GM13977 (cell line): ENCODE measurements around the gene MCM3.

Experiments
- DNase-seq: peaks from one replicate; pipeline ENCODE4 v3.0.0; 2012; ENCODE audit warnings: low spot score
- in situ Hi-C: fragments of 300-500 bp; cut with MboI; formaldehyde crosslinking; loops from one replicate; pipeline ENCODE4 v1.12.0; 2022; ENCODE audit warnings: low sequenced_read_pairs, low pct_unique_long_range_greater_than_20kb, mixed read lengths, inconsistent platforms; ENCODE audit not compliant: unreplicated experiment
- TF ChIP-seq, protein P1 (sequence below): IDR thresholded peaks from 2 replicates; pipeline ENCODE4 v1.5.1; 2012; ENCODE audit warnings: mild to moderate bottlenecking, control low read depth; ENCODE audit not compliant: insufficient read depth; ENCODE audit errors: extremely low read depth, missing control alignments

MCM3 gene

GRCh38 chr6:52255434-52255833 lies 29.1 kb downstream of the MCM3 start:
- in situ Hi-C loops, result no loop called here
- no peak for DNase-seq
- TF ChIP-seq, protein P1, sequence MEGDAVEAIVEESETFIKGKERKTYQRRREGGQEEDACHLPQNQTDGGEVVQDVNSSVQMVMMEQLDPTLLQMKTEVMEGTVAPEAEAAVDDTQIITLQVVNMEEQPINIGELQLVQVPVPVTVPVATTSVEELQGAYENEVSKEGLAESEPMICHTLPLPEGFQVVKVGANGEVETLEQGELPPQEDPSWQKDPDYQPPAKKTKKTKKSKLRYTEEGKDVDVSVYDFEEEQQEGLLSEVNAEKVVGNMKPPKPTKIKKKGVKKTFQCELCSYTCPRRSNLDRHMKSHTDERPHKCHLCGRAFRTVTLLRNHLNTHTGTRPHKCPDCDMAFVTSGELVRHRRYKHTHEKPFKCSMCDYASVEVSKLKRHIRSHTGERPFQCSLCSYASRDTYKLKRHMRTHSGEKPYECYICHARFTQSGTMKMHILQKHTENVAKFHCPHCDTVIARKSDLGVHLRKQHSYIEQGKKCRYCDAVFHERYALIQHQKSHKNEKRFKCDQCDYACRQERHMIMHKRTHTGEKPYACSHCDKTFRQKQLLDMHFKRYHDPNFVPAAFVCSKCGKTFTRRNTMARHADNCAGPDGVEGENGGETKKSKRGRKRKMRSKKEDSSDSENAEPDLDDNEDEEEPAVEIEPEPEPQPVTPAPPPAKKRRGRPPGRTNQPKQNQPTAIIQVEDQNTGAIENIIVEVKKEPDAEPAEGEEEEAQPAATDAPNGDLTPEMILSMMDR, result no peak

- TF ChIP-seq, protein P1, result no peak
- DNase-seq, result no peak
- in situ Hi-C loops, result no loop called here
These were observed 29.7 kb downstream of the MCM3 start for GRCh38 chr6:52254731-52255378.

- in situ Hi-C loops, result no loop called here
- no peak for DNase-seq
- TF ChIP-seq, protein P1, result no peak
These were observed 31.0 kb downstream of the MCM3 start for GRCh38 chr6:52253494-52253893.

DNA sequence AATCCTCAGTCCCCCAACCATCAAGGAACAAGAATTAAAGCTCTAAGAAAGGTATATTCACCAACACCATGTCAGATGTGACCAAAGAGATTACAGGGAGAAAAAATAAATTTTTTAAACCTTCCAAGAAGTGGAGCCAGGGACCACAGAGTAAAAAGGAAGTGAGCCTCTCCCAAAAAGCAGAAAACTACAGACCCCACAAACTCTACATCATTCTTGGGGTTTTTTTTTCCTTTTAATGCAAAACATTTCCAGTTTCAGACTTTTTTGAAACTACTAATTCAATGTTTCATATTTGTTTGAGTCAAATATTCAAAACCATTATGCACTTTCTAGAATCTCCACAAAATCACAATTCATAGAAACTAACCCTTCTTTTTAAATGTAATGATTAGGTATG lies 33.4 kb downstream of the MCM3 start:
- DNase-seq, result no peak
- TF ChIP-seq, protein P1, result no peak
- in situ Hi-C loops, result no loop called here

DNA sequence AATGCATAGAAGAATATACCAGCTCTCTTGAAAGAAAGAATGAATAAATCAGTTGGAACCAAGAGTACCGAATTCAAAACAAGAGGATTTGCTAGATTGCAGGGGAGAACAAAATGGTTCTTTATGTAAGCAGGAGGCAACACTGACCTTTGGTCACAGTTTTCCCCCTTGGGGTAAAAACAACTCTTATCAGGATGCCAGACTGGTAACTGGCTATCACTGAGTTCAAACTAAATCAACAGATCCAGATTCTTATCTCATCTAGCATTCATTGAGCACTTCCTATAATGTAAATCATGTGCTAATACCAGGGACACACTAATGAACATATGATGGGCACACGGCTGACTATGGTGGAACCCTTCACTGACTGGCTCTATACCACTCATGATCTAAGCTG lies 35.5 kb downstream of the MCM3 start:
- DNase-seq, result no peak
- TF ChIP-seq, protein P1, result no peak
- in situ Hi-C loops, result loop anchor here (25.0 kb wide), 1 partner anchor 187 kb away; no protein-coding TSS in a partner anchor

- in situ Hi-C loops, result loop anchor here (25.0 kb wide), 1 partner anchor 183 kb away; no protein-coding TSS in a partner anchor
- TF ChIP-seq, protein P1, result no peak
- DNase-seq, result no peak
These were observed 39.1 kb downstream of the MCM3 start for GRCh38 chr6:52245425-52245824.

GRCh38 chr6:52244400-52244799 lies 40.1 kb downstream of the MCM3 start, which contains the start of gene IL17F:
TSS of gene IL17F (minus strand) at chr6:52244500. CDS start at chr6:52244429, 71 bp downstream.
- TF ChIP-seq, protein P1, result no peak
- in situ Hi-C loops, result loop anchor here (25.0 kb wide), 1 partner anchor 182 kb away; no protein-coding TSS in a partner anchor
- no peak for DNase-seq
